Suprapubic skin (tissue), 4 donors: ENCODE data around the gene MTCL1.

ENCODE experiments used
- CTCF ChIP-seq, 2 donors: fragments of 200-600 bp in 1 of 2; fragments of 450-650 bp in 1 of 2; sonication (generic) in 1 of 2; IDR thresholded peaks; one replicate each; pipeline ENCODE4 v1.5.1; 2016 to 2019; ENCODE audit warnings: antibody characterized with exemption in 2 of 2, mild to moderate bottlenecking in 1 of 2, moderate library complexity in 1 of 2
- EP300 ChIP-seq: sonication (generic); formaldehyde crosslinking; IDR thresholded peaks from one replicate; pipeline ENCODE4 v1.6.1; 2017; ENCODE audit warnings: antibody characterized with exemption
- POLR2A ChIP-seq, 2 donors: fragments of 450-650 bp; IDR thresholded peaks; one replicate each; pipeline ENCODE4 v1.6.1; 2017; ENCODE audit warnings: antibody characterized with exemption in 2 of 2, mild to moderate bottlenecking in 2 of 2, moderate library complexity in 2 of 2
- POLR2AphosphoS5 ChIP-seq, 3 donors: sonication (generic); formaldehyde crosslinking; IDR thresholded peaks; one replicate each; pipeline ENCODE4 v1.6.1; 2017; ENCODE audit warnings: antibody characterized with exemption in 3 of 3

GRCh38 chr18:8865934-8866333, 160.6 kb downstream of the MTCL1 start:
- TF ChIP-seq CTCF (IDR thresholded peaks at IDR 0.05) (no peak), POLR2A (IDR thresholded peaks at IDR 0.05) (no peak), POLR2AphosphoS5 (IDR thresholded peaks at IDR 0.05) (no peak), EP300 (no peak)
